G401 (cell line): ENCODE measurements around the gene ITPR3. TPM values are rescaled to one million over a fixed set of nuclear protein-coding genes. Genes with fewer than 3 reads are reported as not detected.

Experiments
- DNase-seq: peaks from one replicate; pipeline ENCODE4 v3.0.0-alpha.2; 2015; ENCODE audit warnings: low spot score
- in situ Hi-C: cut with HindIII; loops from 2 replicates; pipeline ENCODE4 v1.10.0; 2016; ENCODE audit warnings: low sequenced_read_pairs, mixed read lengths
- total RNA-seq: library from RNA; depleted of rRNA; stranded (reverse); fragments of >200 nt; shearing (Covaris generic); gene quantifications from 2 replicates; pipeline ENCODE4 v1.2.3, GENCODE V29; 2014; rRNA removed

Gene ITPR3
- 66.0 and 67.9 TPM in 2 replicates for total RNA-seq

DNA sequence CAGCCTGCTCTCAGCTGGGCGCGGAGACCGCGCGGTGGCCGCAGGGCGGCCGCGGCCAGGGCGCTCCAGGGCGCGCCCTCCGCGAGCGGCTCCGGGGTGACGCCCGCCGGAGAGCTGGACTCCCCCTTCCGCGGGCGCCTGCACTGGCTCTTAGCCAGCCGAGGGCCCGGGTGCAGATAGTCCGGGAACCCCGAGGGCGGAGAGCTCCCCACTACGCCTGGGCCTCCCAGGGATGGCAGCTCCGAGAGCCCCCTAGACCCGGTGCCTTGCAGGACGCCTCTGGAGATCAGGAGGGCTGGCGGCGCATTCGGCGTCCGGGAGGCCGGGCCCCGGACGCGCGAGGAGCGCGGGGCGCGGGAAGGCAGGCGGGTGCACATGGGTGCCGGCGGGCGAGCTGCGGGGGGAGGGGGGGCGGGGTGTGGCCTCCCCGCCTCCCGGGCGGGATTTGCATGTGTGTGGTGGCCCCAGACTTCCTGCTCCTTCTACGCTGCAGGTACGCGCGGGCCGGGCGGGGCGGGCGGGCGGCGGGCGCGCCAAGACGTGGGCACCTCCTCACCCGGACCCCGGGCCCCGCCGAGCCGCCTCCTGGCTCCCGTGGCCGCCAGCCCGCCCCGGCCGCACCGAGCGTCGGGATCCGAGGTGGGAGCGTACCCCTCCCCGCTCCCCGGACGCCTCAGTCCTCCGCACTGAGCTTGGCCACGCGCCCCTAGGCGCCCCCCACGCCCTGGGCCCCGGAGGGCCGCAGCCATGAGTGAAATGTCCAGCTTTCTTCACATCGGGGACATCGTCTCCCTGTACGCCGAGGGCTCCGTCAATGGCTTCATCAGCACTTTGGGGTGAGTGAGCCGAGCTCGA lies at the start of gene ITPR3:
TSS of gene ITPR3 (plus strand) at position 467 of the 855 bp plus-strand sequence. CDS start at position 748, 281 bp downstream.
- in situ Hi-C loops, result no loop called here
- no peak for DNase-seq

DNA sequence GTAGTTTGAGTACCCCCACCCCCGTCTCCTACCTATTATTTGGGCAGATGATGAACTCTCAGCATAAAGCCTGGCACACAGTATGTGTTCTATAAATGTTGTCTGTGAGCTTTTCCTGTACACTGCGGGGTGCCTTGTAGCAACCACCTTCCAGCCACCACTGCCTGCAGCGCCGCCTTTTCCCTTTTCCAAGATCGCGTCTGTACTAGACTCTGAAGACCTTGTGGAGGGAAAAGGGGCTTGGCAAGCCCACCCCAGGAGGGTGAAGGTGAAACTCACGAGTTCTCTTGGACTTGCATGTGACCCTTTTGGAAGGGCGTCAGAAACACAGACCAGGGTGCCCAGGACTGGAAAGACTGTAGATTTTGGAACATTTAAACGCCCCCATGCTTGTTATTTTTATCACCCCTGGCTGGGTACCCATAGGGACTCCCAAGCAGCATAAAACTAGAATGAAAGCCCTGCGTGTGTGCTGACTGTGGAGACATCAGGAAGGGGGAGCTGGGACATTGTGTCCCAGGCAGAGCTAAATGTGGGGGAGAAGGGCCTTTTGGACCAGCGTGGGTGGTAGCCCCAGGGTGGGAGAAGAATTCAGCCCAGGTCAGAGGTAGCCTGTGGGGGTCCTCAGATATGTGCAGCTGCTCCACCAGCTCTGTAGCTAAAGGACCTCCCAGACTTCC lies 49.3 kb upstream of the ITPR3 start:
- in situ Hi-C loops, result no loop called here
- DNase-seq, result peak; percentile 49

DNA sequence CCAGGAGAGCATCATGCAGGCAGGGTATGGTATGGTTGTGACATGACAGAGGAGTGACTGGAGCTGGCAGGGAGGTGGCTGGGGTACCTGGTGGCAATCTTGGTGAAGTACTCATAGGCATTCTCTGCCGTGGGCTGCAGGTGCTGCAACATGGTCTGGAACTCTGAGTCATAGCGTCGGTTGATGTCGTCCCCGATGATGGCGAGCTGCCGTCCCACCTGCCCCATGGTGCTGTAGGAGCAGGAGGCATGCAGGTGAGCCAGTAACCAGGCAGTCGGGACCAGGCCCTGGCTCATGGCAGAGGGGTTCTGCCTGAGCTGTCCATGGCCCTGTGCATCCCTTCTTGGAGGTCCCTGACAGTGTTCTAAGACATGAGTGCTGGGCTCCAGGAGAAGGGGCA lies 45.9 kb upstream of the ITPR3 start:
- no peak for DNase-seq
- in situ Hi-C loops, result no loop called here

DNA sequence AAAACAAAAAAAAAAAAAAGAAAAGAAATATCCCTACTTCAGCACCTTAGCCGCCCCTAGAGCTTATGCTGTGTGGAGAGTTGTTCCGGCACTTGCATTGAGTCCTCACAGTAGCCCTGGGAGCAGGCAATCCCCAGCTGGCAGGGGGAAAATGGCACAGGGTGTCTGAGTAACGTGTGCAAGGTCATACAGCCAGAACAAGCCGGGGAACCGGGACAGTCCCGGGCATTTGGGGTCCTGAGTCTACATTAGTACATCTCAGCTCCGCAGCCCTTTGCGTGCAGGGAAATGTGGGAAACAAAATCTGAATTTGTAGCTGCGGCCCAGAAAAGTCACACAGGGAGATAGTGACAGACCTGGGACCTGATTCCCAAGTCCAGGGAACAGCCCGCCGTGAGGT lies 44.5 kb upstream of the ITPR3 start:
- DNase-seq, result no peak
- in situ Hi-C loops, result no loop called here

DNA sequence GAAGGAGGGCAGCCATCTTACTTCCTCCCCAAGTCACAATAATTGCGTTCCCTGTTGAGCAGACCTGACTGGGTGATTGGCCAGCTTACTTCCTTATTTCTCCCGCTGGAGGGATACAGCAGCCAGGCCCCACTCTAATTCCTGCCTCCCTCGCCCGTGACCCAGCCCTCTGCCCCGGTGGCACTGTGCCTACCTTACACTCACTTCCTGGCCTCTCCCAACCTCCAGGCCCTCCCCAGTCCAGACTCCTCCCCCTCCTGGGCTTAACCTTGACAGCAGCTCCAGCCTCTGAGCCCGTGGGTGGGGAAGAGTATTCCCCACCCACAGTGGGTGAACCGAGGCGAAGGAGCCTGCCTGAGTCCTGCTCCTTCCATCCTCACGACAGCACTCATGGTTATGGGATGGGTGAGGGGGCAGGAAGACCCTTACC lies 44.0 kb upstream of the ITPR3 start:
- DNase-seq, result no peak
- in situ Hi-C loops, result no loop called here

DNA sequence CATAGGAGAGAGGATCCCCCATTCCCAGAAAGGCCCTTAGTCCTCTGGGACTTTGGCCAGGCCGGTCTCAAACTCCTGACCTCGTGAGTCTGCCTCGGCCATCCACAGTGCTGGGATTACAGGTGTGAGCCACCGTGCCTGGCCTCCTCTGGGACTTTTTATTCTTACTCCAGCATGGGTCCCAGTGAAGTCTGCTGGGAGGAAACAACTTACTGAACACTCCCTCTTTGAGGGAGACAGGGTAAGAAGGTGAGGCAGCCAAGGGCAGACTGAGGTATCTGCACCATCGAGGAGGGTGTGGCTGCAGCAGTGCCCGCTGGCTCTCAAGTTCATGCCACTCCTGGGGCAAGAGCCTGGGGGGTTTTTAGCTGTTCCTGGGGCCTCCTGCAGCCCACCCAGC lies 43.4 kb upstream of the ITPR3 start:
- in situ Hi-C loops, result no loop called here
- no peak for DNase-seq

DNA sequence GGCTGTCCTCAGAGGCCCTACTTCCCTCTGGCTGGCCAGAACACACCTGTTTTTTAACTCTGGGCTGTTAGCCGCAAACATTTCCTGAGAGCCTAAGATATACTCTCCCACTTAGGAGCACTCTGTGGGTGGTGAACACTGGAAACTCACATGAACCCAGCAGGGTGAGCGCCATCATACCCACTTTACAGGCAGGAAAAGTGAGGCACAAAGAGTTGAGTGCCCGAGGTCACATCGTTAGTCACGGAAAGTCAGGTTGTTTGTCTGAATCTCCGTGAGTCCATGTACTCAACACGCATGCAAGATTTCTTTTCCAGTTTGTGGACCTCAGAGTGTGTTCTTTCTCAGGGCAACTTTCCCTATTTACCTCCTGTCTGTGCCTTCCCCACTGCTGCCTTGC lies 43.0 kb upstream of the ITPR3 start:
- in situ Hi-C loops, result no loop called here

DNA sequence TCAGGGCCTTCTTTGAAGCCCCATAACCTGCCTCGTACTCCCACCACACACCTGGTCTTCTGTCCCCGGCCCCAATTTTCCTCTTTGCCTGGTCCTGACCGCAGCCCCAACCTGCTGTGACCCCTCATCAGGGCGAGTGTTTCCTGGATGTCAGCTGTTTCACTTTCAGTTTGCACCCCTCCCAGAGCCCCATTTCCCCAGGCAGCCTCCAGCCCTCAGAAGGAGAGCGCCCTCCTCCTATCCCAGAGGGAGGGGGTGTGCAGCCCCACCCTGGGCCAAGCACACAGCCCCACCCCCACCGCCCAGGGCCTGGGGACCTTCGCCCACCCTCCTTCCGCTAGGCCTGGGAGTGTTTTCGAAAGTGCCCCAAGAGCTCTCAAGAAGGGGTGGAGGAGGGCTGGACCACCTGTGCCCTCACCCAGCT lies 42.5 kb upstream of the ITPR3 start:
- in situ Hi-C loops, result no loop called here
- no peak for DNase-seq

More for the DNA sequence above, 43.0 kb upstream of the ITPR3 start:
- no peak for DNase-seq

DNA sequence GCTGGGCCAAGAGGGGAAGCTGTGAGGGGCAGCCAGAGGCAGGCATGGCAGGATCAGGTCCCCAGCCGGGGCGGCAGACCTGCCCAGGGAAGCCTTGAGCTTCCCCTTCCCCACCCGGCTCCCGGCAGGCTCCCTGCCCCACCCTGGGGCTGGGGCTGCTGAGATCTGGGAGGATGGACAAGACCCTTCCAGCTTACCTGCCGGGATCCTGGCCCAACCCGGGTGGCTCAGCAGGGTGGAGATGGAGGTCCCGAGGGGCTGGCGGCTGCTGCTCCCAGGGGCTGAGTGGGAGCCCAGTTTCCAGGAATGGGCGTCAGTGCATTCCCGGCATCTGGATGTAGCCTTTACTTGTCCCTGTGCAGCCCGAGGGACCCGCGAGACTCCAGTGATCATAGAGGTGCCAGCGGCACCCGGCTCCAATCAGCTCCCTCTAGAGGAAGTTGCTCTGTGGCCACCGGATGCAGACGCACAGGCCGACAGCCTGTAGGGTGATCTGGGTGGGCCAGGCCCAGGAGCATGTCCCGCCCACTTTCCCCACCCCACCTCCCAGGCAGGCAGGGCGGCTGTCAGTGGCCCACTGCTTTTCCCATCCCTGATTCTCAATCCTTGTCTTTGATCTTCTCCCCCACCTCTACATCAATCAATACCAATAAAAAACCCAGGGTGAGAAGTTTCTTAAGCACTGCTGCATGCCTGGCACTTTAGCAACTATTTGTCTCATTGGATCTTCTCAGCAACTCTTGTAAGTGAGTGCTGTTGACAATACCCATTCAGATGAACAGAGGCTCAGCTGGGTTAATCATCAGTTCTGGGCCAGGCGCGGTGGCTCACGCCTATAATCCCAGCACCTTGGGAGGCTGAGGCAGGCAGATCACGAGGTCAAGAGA lies 41.1 kb upstream of the ITPR3 start, which contains the start of gene BAK1:
TSS of gene BAK1 (minus strand) at position 449 of the 887 bp plus-strand sequence. CDS start 2,672 bp downstream, outside the sequence.
- peak; percentile 95 for DNase-seq
- in situ Hi-C loops, result loop anchor here (10.0 kb wide), 1 partner anchor 85 kb away; no protein-coding TSS in a partner anchor

DNA sequence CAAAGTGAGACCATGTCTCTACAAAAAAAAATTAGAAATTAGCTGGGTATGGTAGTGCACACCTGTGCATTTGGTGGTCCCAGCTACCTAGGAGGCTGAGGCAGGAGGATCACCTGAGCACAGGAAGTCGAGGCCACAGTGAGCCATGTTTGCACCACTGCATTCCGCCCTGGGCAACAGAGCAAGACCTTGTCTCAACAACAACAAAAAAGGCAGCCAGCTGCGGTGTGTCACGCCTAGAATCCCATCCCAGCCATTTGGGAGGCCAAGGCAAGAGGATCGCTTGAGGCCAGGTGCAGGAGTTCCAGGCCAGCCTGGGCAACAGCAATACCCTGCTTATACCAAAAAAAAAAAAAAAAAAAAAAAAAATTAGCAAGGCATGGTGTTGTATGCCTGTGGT lies 39.9 kb upstream of the ITPR3 start:
- in situ Hi-C loops, result loop anchor here (10.0 kb wide), 1 partner anchor 84 kb away; no protein-coding TSS in a partner anchor
- no peak for DNase-seq

DNA sequence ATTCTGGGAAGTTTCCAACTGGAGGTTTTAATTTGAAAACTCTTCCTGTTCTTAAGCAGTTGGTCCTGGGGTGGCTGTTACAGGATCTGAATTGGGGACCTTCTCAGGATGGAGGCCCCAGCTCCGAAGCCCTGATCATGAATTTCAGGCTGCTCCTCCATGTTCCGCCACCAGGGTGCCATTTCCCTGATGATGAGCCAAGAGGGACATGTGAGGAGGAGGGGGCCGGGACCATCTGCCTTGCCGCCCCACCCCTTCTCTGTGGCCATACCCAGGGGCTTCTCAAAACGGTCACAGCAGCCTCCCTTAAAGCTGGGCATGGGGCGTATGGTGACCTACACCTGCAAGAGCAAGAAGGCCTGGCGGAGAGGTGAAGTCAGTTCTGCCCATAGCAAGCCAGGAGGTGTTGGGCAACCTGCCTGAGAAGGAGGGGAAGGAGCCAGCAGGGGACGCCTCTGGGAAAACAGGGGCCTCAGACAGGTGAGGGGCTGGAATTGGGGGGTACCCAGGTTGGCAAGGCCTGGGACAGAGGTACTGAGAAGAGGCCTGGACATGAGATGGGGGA lies 37.4 kb upstream of the ITPR3 start:
- in situ Hi-C loops, result loop anchor here (10.0 kb wide), 1 partner anchor 81 kb away; no protein-coding TSS in a partner anchor
- DNase-seq, result no peak

DNA sequence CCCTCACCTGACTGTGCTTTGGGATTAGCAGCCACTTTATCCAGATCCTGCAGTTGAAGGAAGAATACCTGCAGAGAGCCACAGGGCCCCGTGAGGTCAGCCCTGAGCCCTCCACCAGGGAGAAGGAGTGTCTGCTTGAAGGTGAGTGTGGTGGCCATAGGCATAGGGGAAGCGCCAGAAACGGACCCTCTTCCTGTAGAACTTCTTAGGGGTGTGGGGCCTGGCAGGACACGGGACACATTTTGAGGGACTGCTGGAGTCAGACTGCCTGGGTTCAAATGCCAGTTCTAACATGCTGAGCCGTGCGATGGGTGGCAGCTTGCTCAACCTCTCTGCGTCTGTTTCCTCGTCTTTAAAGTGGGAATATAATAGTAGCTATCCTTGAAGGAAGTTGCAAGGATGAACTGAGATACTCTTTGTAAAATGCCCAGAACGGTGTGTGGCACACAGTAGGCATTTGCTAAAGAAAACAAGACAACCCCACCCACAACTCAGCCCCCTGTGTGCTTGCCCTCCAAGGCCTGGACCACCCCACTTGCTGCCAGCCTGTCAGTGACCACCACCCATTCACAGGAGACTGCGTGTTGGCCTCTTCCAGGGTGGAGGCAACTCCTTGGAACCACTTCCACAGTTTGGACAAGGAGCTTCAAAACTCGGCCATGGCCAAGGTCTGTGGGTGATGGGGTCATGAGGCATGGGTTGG lies 36.3 kb upstream of the ITPR3 start:
- DNase-seq, result no peak
- in situ Hi-C loops, result loop anchor here (10.0 kb wide), 1 partner anchor 80 kb away; no protein-coding TSS in a partner anchor

DNA sequence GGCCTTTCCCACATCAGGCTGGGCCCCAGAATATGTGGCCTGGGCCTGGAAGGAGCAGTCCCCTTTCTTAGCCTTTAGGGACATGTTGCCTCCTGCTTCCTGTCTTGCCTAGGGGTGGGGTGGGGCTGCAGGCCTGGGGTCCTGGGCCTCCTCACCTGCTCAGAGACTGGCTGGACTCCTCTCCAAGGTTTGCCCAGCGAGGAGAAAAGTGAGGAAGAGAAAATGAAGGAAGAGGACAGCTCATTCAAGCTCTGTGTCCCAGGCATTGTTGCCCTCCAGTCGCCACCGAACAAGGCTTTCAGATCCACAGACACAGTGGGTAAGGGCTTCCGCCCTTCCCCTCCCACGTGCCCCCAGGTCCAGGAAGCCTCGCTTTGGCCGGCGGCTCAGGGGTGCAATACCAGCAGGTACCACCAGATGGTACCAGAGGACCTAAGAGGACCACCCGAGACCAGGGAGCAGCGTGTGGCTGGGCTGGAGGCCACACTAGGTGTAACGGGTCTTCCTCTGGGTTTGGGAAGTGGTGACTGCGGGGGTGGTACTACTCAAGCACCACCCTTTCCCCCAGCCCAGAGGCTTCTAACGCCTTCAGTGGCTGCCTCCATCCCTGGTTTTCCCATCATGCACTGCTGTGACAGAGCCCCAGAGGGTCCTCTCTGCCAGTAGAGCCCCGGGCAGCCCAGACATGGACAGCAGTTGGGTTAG lies 35.6 kb upstream of the ITPR3 start:
- in situ Hi-C loops, result loop anchor here (10.0 kb wide), 1 partner anchor 79 kb away; no protein-coding TSS in a partner anchor
- peak; percentile 90 for DNase-seq

DNA sequence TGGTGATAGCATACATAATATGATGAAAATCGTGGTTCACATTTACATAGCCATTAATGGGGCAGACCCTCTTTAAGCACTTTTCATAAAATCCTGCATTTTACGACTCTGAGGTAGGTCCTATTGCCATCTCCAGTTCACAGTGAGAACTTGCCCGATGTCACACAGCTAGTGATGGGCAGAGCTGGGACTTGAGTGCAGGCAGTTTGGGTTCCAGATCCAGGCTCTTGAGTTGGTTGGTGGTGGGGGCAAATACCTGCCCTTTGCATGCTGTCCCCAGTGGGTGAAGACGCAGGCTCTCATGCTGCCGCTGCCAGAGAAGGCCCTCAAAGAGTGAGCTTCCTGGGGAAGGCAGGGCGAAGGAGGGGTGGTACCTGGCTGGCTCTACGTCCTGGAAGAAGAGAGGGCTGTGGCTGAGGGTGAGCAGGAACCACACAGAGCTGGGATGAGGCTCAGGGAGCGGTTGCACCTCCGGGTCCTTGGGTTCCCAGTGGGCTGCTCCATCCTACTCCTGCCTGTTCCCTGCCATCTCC lies 34.9 kb upstream of the ITPR3 start:
- in situ Hi-C loops, result loop anchor here (10.0 kb wide), 1 partner anchor 79 kb away; no protein-coding TSS in a partner anchor
- DNase-seq, result no peak

DNA sequence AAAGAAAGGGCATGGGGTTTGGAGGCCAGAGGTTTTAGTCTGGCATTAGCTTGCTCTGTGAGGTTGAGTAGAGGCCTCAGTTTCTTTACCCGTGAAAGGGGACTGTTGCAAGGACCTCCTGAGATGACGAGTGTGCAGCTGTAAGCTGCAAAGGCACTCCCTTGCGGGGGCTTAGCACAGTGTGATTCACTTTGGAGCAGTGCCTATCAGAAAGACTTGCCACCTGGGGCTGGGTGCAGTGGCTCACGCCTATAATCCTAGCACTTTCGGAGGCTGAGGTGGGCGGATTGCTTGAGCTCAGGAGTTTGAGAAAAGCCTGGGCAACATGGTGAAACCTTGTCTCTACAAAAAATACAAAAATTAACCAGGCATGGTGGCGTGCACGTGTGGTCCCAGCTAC lies 33.6 kb upstream of the ITPR3 start:
- no peak for DNase-seq
- in situ Hi-C loops, result loop anchor here (10.0 kb wide), 1 partner anchor 77 kb away; no protein-coding TSS in a partner anchor

DNA sequence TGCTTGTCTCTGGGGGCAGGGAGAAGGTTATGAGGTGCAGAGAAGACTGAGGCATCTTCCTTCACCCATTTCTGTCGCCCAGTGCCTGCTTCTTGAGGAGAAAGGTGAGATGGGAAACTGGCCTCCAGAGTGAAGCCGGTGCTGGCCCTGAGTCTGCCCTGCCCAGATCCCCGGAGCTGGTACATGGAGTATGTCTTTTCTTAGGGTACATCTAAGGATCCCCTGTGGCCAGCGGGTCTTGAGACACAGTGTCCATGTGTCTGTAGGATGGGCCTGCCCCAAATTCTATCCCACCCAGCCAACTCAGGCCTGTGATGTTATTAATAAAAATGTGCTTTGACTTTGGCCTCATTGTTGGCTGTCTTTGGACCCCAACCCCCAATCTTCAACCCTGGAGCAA lies 32.2 kb upstream of the ITPR3 start:
- in situ Hi-C loops, result loop anchor here (10.0 kb wide), 1 partner anchor 76 kb away; no protein-coding TSS in a partner anchor
- no peak for DNase-seq

DNA sequence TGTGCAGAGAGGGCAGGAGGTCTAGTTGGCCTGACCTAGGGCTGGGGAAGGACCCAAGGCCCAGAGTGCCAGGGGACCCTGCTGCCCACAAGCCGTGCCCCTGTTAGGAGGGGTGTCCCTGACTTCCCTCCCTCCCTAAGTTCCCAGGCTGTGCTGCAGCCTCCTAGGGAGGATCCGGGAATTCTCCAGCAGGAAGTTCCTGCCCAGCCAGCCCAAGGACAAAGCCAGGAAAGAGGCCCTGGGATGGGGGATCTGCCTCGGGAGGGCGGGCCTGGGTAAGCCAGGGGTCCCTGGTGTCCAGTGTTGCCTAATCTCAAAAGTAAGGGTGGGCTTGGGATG lies 31.8 kb upstream of the ITPR3 start:
- in situ Hi-C loops, result loop anchor here (10.0 kb wide), 1 partner anchor 75 kb away; no protein-coding TSS in a partner anchor
- no peak for DNase-seq
